IMR-90 (cell line): ENCODE data around the gene ADAMTS3. TPM values are rescaled to one million over a fixed set of nuclear protein-coding genes. Genes with fewer than 3 reads are reported as not detected.

ENCODE experiments used
- ATAC-seq: fragments of 200-7000 bp; cut with Tn5 transposase; 2 replicates; pipeline ENCODE4 v1.9.1; 2020; ENCODE audit warnings: low read depth, mild to moderate bottlenecking, moderate library complexity
- BruUV-seq: library from RNA; stranded (reverse); fragments of 400-500 nt; replicated peaks from 2 replicates; lab custom pipeline; 2021; lab: Mats Ljungman, UMichigan
- CTCF ChIA-PET: fragments of 300-600 bp; formaldehyde crosslinking; extraction: SDS; loops from one replicate; lab custom pipeline; 2021; ENCODE audit warnings: antibody characterized with exemption; lab: Yijun Ruan, JAX
- POLR2A ChIA-PET: fragments of 300-600 bp; sonication (Branson Sonifier 250); formaldehyde crosslinking; loops from one replicate; lab custom pipeline; 2022; ENCODE audit warnings: antibody characterized with exemption; ENCODE audit not compliant: unreplicated experiment; lab: Charles Lee
- DNase-seq: peaks from one replicate; pipeline ENCODE4 v3.0.0; 2013
- H2AFZ ChIP-seq: replicated peaks from 2 replicates; pipeline ENCODE3; 2013; ENCODE audit warnings: low read length, mild to moderate bottlenecking; ENCODE audit not compliant: poor library complexity
- H2AK5ac ChIP-seq: 2 replicates; pipeline ENCODE4 v1.6.1; 2013; ENCODE audit warnings: low read depth, low read length, inconsistent platforms
- H2AK9ac ChIP-seq: replicated peaks from 2 replicates; pipeline ENCODE3; 2013; ENCODE audit warnings: mild to moderate bottlenecking, low read depth, low read length, moderate library complexity; ENCODE audit not compliant: poor library complexity
- H2BK120ac ChIP-seq: 2 replicates; pipeline ENCODE4 v1.6.1; 2013; ENCODE audit warnings: low read depth, low read length, inconsistent platforms
- H2BK15ac ChIP-seq: 3 replicates; pipeline ENCODE4 v1.6.1; 2013; ENCODE audit warnings: low read depth, low read length, inconsistent platforms
- H2BK20ac ChIP-seq: 2 replicates; pipeline ENCODE4 v1.6.1; 2013; ENCODE audit warnings: low read depth, mild to moderate bottlenecking, inconsistent platforms, low read length, moderate library complexity
- H2BK5ac ChIP-seq: 2 replicates; pipeline ENCODE4 v1.6.1; 2013; ENCODE audit warnings: mild to moderate bottlenecking, low read depth, low read length, inconsistent platforms; ENCODE audit not compliant: poor library complexity, severe bottlenecking
- H3K14ac ChIP-seq: replicated peaks from 2 replicates; pipeline ENCODE4 v1.6.1; 2013; ENCODE audit warnings: low read depth, low read length, inconsistent platforms
- H3K18ac ChIP-seq: 2 replicates; pipeline ENCODE4 v1.6.1; 2013; ENCODE audit warnings: low read depth, low read length, control low read depth
- H3K23ac ChIP-seq: 2 replicates; pipeline ENCODE4 v1.6.1; 2013; ENCODE audit warnings: low read depth, low read length, inconsistent platforms
- H3K27ac ChIP-seq: 2 replicates; pipeline ENCODE4 v1.5.1; 2013; ENCODE audit warnings: mild to moderate bottlenecking, control low read depth, low read length; ENCODE audit not compliant: insufficient read depth
- H3K27me3 ChIP-seq: 2 replicates; pipeline ENCODE4 v1.6.1; 2013; ENCODE audit warnings: low read length; ENCODE audit not compliant: control insufficient read depth, insufficient read depth
- H3K36me3 ChIP-seq: 2 replicates; pipeline ENCODE4 v1.6.1; 2013; ENCODE audit warnings: low read length, mixed read lengths; ENCODE audit not compliant: control insufficient read depth, insufficient read depth
- H3K4ac ChIP-seq: 2 replicates; pipeline ENCODE4 v1.6.1; 2013; ENCODE audit warnings: low read depth, low read length, inconsistent platforms
- H3K4me1 ChIP-seq: 2 replicates; pipeline ENCODE4 v1.6.1; 2013; ENCODE audit warnings: low read length, mixed read lengths; ENCODE audit not compliant: control insufficient read depth, insufficient read depth
- H3K4me2 ChIP-seq: 2 replicates; pipeline ENCODE4 v1.6.1; 2013; ENCODE audit warnings: low read depth, mild to moderate bottlenecking, control low read depth, low read length, moderate library complexity
- H3K4me3 ChIP-seq: 2 replicates; pipeline ENCODE4 v1.5.1; 2013; ENCODE audit warnings: low read depth, mild to moderate bottlenecking, control low read depth, low read length, moderate library complexity; ENCODE audit not compliant: insufficient read depth
- H3K56ac ChIP-seq: 2 replicates; pipeline ENCODE4 v1.6.1; 2013; ENCODE audit warnings: low read length, inconsistent platforms; ENCODE audit not compliant: insufficient read depth; ENCODE audit errors: extremely low read depth
- H3K79me1 ChIP-seq, 2 experiments: 2 replicates each; pipeline ENCODE4 v1.6.1; 2013; ENCODE audit warnings: low read length in 2 of 2, inconsistent platforms in 1 of 2, low read depth in 1 of 2
- H3K9ac ChIP-seq: 2 replicates; pipeline ENCODE4 v1.6.1; 2013; ENCODE audit warnings: low read depth, low read length, control low read depth
- H3K9me1 ChIP-seq: 2 replicates; pipeline ENCODE4 v1.6.1; 2013; ENCODE audit warnings: low read length, inconsistent platforms; ENCODE audit not compliant: insufficient read depth
- H3K9me3 ChIP-seq: 2 replicates; pipeline ENCODE4 v1.6.1; 2013; ENCODE audit warnings: low read length; ENCODE audit not compliant: control insufficient read depth, insufficient read depth
- H4K20me1 ChIP-seq: 2 replicates; pipeline ENCODE4 v1.6.1; 2013; ENCODE audit warnings: low read length, inconsistent platforms; ENCODE audit not compliant: insufficient read depth
- H4K5ac ChIP-seq: 2 replicates; pipeline ENCODE4 v1.6.1; 2013; ENCODE audit warnings: mild to moderate bottlenecking, low read depth, low read length, control low read depth
- H4K8ac ChIP-seq, 2 experiments: 2 replicates each; pipeline ENCODE4 v1.6.1; 2013; ENCODE audit warnings: low read depth in 2 of 2, low read length in 2 of 2, control low read depth in 1 of 2, inconsistent platforms in 1 of 2
- H4K91ac ChIP-seq: 2 replicates; pipeline ENCODE4 v1.6.1; 2013; ENCODE audit warnings: low read depth, low read length, inconsistent platforms; ENCODE audit not compliant: insufficient read depth
- BHLHE40 ChIP-seq: fragments of 150-350 bp; IDR thresholded peaks from 2 replicates; pipeline ENCODE4 v1.6.1; 2016; ENCODE audit warnings: mild to moderate bottlenecking, low read depth, low read length
- CEBPB ChIP-seq: IDR thresholded peaks from 2 replicates; pipeline ENCODE4 v1.6.1; 2012; ENCODE audit warnings: low read depth, low read length, improper control_type of control experiment
- CHD1 ChIP-seq: IDR thresholded peaks from 2 replicates; pipeline ENCODE4 v1.6.1; 2012; ENCODE audit warnings: low read depth, low read length, improper control_type of control experiment
- FOS ChIP-seq: fragments of 150-350 bp; IDR thresholded peaks from 2 replicates; pipeline ENCODE4 v1.6.1; 2016; ENCODE audit warnings: low read depth, low read length
- MAFK ChIP-seq: IDR thresholded peaks from 2 replicates; pipeline ENCODE4 v1.6.1; 2012; ENCODE audit warnings: low read depth, low read length, improper control_type of control experiment
- MXI1 ChIP-seq: IDR thresholded peaks from 2 replicates; pipeline ENCODE4 v1.6.1; 2012; ENCODE audit warnings: low read depth, mild to moderate bottlenecking, low read length, moderate library complexity, borderline replicate concordance
- NFE2L2 ChIP-seq: fragments of 150-350 bp; IDR thresholded peaks from 2 replicates; pipeline ENCODE4 v1.6.1; 2016; ENCODE audit warnings: low read depth, mild to moderate bottlenecking, low read length
- RAD21 ChIP-seq: IDR thresholded peaks from 2 replicates; pipeline ENCODE4 v1.6.1; 2012; ENCODE audit warnings: low read length, improper control_type of control experiment
- WGBS, 2 experiments: methylation state at CpG; one replicate each; pipeline versions ENCODE4 v1.1.5 to v1.1.7; 2013; ENCODE audit warnings: missing lambda C conversion rate in 2 of 2; ENCODE audit not compliant: insufficient read length in 1 of 2; ENCODE audit errors: extremely low coverage in 2 of 2; 5-methylcytosine and 5-hydroxymethylcytosine counted together
- dilution Hi-C: fragments of 300-500 bp; cut with HindIII; formaldehyde crosslinking; loops from one replicate; pipeline ENCODE4 v1.14.3; 2018; ENCODE audit warnings: low sequenced_read_pairs; ENCODE audit not compliant: unreplicated experiment
- in situ Hi-C: fragments of 300-500 bp; cut with MboI; formaldehyde crosslinking; loops from 3 replicates; pipeline ENCODE4 v1.14.3; 2019; ENCODE audit warnings: low sequenced_read_pairs, inconsistent platforms, mixed read lengths
- intact Hi-C: fragments of 100-400 bp; cut with micrococcal nuclease; formaldehyde crosslinking; loops from 2 replicates; pipeline ENCODE4 v1.10.0; 2022
- polyA plus RNA-seq, 3 experiments: library from polyadenylated mRNA; depleted of rRNA; stranded (reverse); fragments of >200 nt; gene quantifications; 2 replicates each; pipeline ENCODE4 v1.2.3, GENCODE V29; 2012; ENCODE audit warnings: low replicate concordance in 1 of 3
- total RNA-seq: library from RNA; depleted of rRNA; stranded (reverse); fragments of >200 nt; gene quantifications from 2 replicates; pipeline ENCODE4 v1.2.3, GENCODE V29; 2012
- TF ChIP-seq, protein P1 (sequence below): conservative IDR thresholded peaks from 2 replicates; pipeline ENCODE4 v1.5.1; 2012; ENCODE audit warnings: mild to moderate bottlenecking, low read depth, low read length, improper control_type of control experiment

ADAMTS3 gene
- total and polyA plus RNA-seq, 2 of the 4 experiments (the other 2 are of a cell fraction) = 0.68 to 2.9 TPM

DNA sequence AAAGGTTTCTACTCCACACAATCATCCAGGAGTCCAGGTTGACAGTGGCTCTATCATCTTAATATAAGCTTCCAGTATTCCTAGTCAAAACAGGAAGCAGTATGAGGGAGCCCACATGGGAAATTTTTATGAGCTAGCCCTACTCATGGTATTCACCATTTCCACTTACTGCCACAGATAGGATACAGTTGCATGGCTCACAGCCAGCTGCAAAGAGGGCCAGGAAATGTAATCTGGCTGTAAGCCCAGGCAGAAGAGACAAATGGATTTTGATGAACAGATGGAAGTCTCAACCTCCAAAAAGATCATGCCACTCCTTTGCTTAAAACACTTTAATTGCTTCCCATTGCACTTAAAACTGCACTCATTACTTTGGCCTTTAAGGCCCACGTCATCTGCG is 150.6 kb downstream of the ADAMTS3 start:
- Histone ChIP-seq H3K9me3 (no peaks in the 10 kb centered on the region), H3K4me3 (no peak overlapping the region), H3K79me1 (no peaks in the 10 kb centered on the region), H4K8ac (no peak overlapping the region), H2BK15ac (no peak overlapping the region), H2AK9ac (no peak overlapping the region), H4K20me1 (no peaks in the 10 kb centered on the region), H3K56ac (no peak overlapping the region), H2AFZ (no peak overlapping the region), H3K23ac (no peak overlapping the region), H3K36me3 (no peaks in the 10 kb centered on the region), H3K27ac (no peak overlapping the region), H2BK20ac (no peak overlapping the region), H2AK5ac (no peak overlapping the region), H3K9me1 (no peaks in the 10 kb centered on the region), H2BK5ac (no peak overlapping the region), H3K4ac (no peak overlapping the region), H3K9ac (no peak overlapping the region), H2BK120ac (no peak overlapping the region), H3K4me2 (no peak overlapping the region), H4K5ac (no peak overlapping the region), H3K14ac (no peak overlapping the region), H3K27me3 (no peaks in the 10 kb centered on the region), H4K91ac (no peak overlapping the region), H3K18ac (no peak overlapping the region), H3K4me1 (no peaks in the 10 kb centered on the region)
- ChIA-PET CTCF (no interaction called here), POLR2A (no interaction called here)
- in situ Hi-C loops (no loop called here), dilution Hi-C loops (no loop called here), intact Hi-C loops (no loop called here)
- TF ChIP-seq FOS (no peak), CEBPB (no peak), RAD21 (no peak), NFE2L2 (no peak), CHD1 (no peak), MXI1 (no peak), MAFK (no peak), BHLHE40 (no peak)
- TF ChIP-seq, protein P1, sequence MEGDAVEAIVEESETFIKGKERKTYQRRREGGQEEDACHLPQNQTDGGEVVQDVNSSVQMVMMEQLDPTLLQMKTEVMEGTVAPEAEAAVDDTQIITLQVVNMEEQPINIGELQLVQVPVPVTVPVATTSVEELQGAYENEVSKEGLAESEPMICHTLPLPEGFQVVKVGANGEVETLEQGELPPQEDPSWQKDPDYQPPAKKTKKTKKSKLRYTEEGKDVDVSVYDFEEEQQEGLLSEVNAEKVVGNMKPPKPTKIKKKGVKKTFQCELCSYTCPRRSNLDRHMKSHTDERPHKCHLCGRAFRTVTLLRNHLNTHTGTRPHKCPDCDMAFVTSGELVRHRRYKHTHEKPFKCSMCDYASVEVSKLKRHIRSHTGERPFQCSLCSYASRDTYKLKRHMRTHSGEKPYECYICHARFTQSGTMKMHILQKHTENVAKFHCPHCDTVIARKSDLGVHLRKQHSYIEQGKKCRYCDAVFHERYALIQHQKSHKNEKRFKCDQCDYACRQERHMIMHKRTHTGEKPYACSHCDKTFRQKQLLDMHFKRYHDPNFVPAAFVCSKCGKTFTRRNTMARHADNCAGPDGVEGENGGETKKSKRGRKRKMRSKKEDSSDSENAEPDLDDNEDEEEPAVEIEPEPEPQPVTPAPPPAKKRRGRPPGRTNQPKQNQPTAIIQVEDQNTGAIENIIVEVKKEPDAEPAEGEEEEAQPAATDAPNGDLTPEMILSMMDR = no peak
- peak; percentile 60 for DNase-seq
- WGBS, 2 experiments = 63% methylated on average over 2 of the region's 2 CpGs; no CpG with 5 or more reads in 1 of the 2 experiments
- peak; percentile 17; the same call in 1 of the 2 replicates for ATAC-seq
- no TSS peak for BruUV-seq
